Epidermal melanocyte (primary cell): Measurements from ENCODE around the gene KMT2E.

ENCODE experiments used
- DNase-seq: peaks from one replicate; pipeline ENCODE4 v3.0.0; 2011; ENCODE audit warnings: low spot score; ENCODE audit not compliant: insufficient read length

The KMT2E gene

GRCh38 chr7:105126436-105126975 is 112.5 kb downstream of the KMT2E start:
- no peak for DNase-seq

GRCh38 chr7:105127179-105127578 is 113.2 kb downstream of the KMT2E start:
- no peak for DNase-seq

- no peak for DNase-seq
These were observed 116.0 kb downstream of the KMT2E start for GRCh38 chr7:105130048-105130447.

GRCh38 chr7:105130580-105130979 is 116.6 kb downstream of the KMT2E start:
- DNase-seq: no peak

- no peak for DNase-seq
These were observed 117.1 kb downstream of the KMT2E start for GRCh38 chr7:105131033-105131656.

- DNase-seq: no peak
These were observed 117.9 kb downstream of the KMT2E start for GRCh38 chr7:105131890-105132289.

- no peak for DNase-seq
These were observed 118.3 kb downstream of the KMT2E start for GRCh38 chr7:105132335-105132734.

- no peak for DNase-seq
These were observed 118.8 kb downstream of the KMT2E start for GRCh38 chr7:105132835-105133234.

GRCh38 chr7:105133358-105133757 is 119.4 kb downstream of the KMT2E start:
- no peak for DNase-seq

- DNase-seq: no peak
These were observed 120.1 kb downstream of the KMT2E start for GRCh38 chr7:105133986-105134655.

- DNase-seq: no peak
These were observed 122.2 kb downstream of the KMT2E start for GRCh38 chr7:105136221-105136620.

GRCh38 chr7:105137898-105138297 is 123.9 kb downstream of the KMT2E start:
- DNase-seq: no peak

- DNase-seq: no peak
These were observed 125.4 kb downstream of the KMT2E start for GRCh38 chr7:105139381-105139780.

- peak; percentile 24 for DNase-seq
These were observed 127.1 kb downstream of the KMT2E start for GRCh38 chr7:105141068-105141467.

- DNase-seq: no peak
These were observed 135.8 kb downstream of the KMT2E start for GRCh38 chr7:105149827-105150226.

- DNase-seq: no peak
These were observed 137.1 kb downstream of the KMT2E start for GRCh38 chr7:105151152-105151551.

GRCh38 chr7:105153531-105153930 is 139.5 kb downstream of the KMT2E start:
- DNase-seq: no peak

- no peak for DNase-seq
These were observed 140.1 kb downstream of the KMT2E start for GRCh38 chr7:105154084-105154483.

GRCh38 chr7:105156731-105157130 is 142.7 kb downstream of the KMT2E start:
- no peak for DNase-seq

- no peak for DNase-seq
These were observed 143.3 kb downstream of the KMT2E start for GRCh38 chr7:105157278-105157677.

- DNase-seq: no peak
These were observed 147.4 kb downstream of the KMT2E start for GRCh38 chr7:105161366-105161765.
